SK-N-SH (cell line): ENCODE results near the gene CNOT4. TPM values are rescaled to one million over a fixed set of nuclear protein-coding genes. Genes with fewer than 3 reads are reported as not detected.
A peak's percentile ranks its signal among the peaks of the same experiment; 100 is the strongest.

Source experiments
- CTCF ChIA-PET: fragments of 300-600, 350-600 bp; formaldehyde crosslinking; extraction: SDS; loops from one replicate; lab custom pipeline; 2021; lab: Yijun Ruan, JAX
- POLR2A ChIA-PET: fragments of 350-600 bp; sonication (Branson Sonifier 250); formaldehyde crosslinking; extraction: SDS; loops from one replicate; lab custom pipeline; 2020; ENCODE audit warnings: antibody characterized with exemption, inconsistent platforms; lab: Yijun Ruan, JAX
- DNase-seq: peaks from one replicate; pipeline ENCODE4 v3.0.0; 2012
- H2AFZ ChIP-seq: fragments of 200-600 bp; sonication (generic); 2 replicates; pipeline ENCODE4 v1.8.1; 2016; ENCODE audit warnings: antibody characterized with exemption, mild to moderate bottlenecking, low read depth
- H3F3A ChIP-seq: fragments of 200-600 bp; sonication (generic); replicated peaks from 2 replicates; pipeline ENCODE3; 2016; ENCODE audit warnings: antibody characterized with exemption, mild to moderate bottlenecking; ENCODE audit not compliant: insufficient read depth
- H3K27ac ChIP-seq, 2 experiments: fragments of 200-500 bp in 1 of 2; fragments of 200-600 bp in 1 of 2; sonication (Bioruptor generic) in 1 of 2; sonication (generic), shearing (Covaris generic) in 1 of 2; 2 replicates each; pipeline versions ENCODE4 v1.5.1 to v1.6.1; 2014 to 2016; ENCODE audit warnings: low read depth in 2 of 2, inconsistent platforms in 1 of 2, low read length in 1 of 2, mild to moderate bottlenecking in 1 of 2, mixed read lengths in 1 of 2
- H3K27me3 ChIP-seq: fragments of 200-600 bp; sonication (generic), shearing (Covaris generic); 2 replicates; pipeline ENCODE4 v1.6.1; 2016; ENCODE audit warnings: mixed run types; ENCODE audit not compliant: insufficient read depth
- H3K36me3 ChIP-seq, 2 experiments: fragments of 200-500 bp in 1 of 2; fragments of 200-600 bp in 1 of 2; sonication (Bioruptor generic) in 1 of 2; sonication (generic) in 1 of 2; replicated peaks in 1 of 2; 2 replicates each; pipeline versions ENCODE3 to v1.5.1; 2014 to 2016; ENCODE audit warnings: low read length in 1 of 2, mild to moderate bottlenecking in 1 of 2; ENCODE audit not compliant: insufficient read depth in 2 of 2, control insufficient read depth in 1 of 2
- H3K4me1 ChIP-seq, 2 experiments: fragments of 200-500 bp in 1 of 2; fragments of 200-600 bp in 1 of 2; sonication (Bioruptor generic) in 1 of 2; sonication (generic), shearing (Covaris generic) in 1 of 2; 2 replicates each; pipeline versions ENCODE4 v1.5.1 to v1.6.1; 2014 to 2016; ENCODE audit warnings: low read depth in 1 of 2, low read length in 1 of 2, mixed run types in 1 of 2; ENCODE audit not compliant: insufficient read depth in 2 of 2, control insufficient read depth in 1 of 2
- H3K4me2 ChIP-seq: fragments of 200-600 bp; sonication (generic), shearing (Covaris generic); 2 replicates; pipeline ENCODE4 v1.6.1; 2017; ENCODE audit warnings: mixed run types
- H3K4me3 ChIP-seq, 2 experiments: fragments of 200-500 bp in 1 of 2; fragments of 200-600 bp in 1 of 2; sonication (Bioruptor generic) in 1 of 2; sonication (generic), shearing (Covaris generic) in 1 of 2; 2 replicates each; pipeline versions ENCODE4 v1.5.1 to v1.8.1; 2014 to 2016; ENCODE audit warnings: low read depth in 2 of 2, inconsistent platforms in 1 of 2, low read length in 1 of 2, mild to moderate bottlenecking in 1 of 2, mixed read lengths in 1 of 2, moderate library complexity in 1 of 2
- H3K79me2 ChIP-seq: fragments of 200-600 bp; sonication (generic); 2 replicates; pipeline ENCODE4 v1.8.1; 2017; ENCODE audit warnings: mild to moderate bottlenecking; ENCODE audit not compliant: insufficient read depth
- H3K9ac ChIP-seq: fragments of 200-600 bp; sonication (generic); 2 replicates; pipeline ENCODE4 v1.6.1; 2017; ENCODE audit warnings: mixed run types
- H3K9me2 ChIP-seq: fragments of 200-600 bp; sonication (generic); 2 replicates; pipeline ENCODE4 v1.6.1; 2017; ENCODE audit warnings: mixed run types
- H3K9me3 ChIP-seq: fragments of 200-600 bp; sonication (generic); 2 replicates; pipeline ENCODE4 v1.6.1; 2017; ENCODE audit warnings: mixed run types, mild to moderate bottlenecking, moderate library complexity
- H4K20me1 ChIP-seq: fragments of 200-600 bp; sonication (generic); 2 replicates; pipeline ENCODE4 v1.6.1; 2017; ENCODE audit warnings: mild to moderate bottlenecking, mixed run types; ENCODE audit not compliant: insufficient read depth
- CTCF ChIP-seq: fragments of 200-600 bp; sonication (generic); IDR thresholded peaks from 2 replicates; pipeline ENCODE4 v1.6.1; 2017; ENCODE audit warnings: antibody characterized with exemption, mild to moderate bottlenecking, moderate library complexity
- MXI1 ChIP-seq: IDR thresholded peaks from 2 replicates; pipeline ENCODE4 v1.6.1; 2012; ENCODE audit warnings: mild to moderate bottlenecking, low read depth, low read length, improper control_type of control experiment
- NFIC ChIP-seq: IDR thresholded peaks from 2 replicates; pipeline ENCODE4 v1.4.0; 2012; ENCODE audit warnings: borderline replicate concordance
- POLR2AphosphoS5 ChIP-seq: IDR thresholded peaks from 2 replicates; pipeline ENCODE4 v1.6.1; 2012; ENCODE audit warnings: low read depth, low read length
- RAD21 ChIP-seq: IDR thresholded peaks from 2 replicates; pipeline ENCODE4 v1.6.1; 2012; ENCODE audit warnings: mild to moderate bottlenecking, low read length
- RXRA ChIP-seq: IDR thresholded peaks from 2 replicates; pipeline ENCODE4 v1.4.0; 2012; ENCODE audit warnings: low read depth, mild to moderate bottlenecking, borderline replicate concordance
- SMC3 ChIP-seq: IDR thresholded peaks from 2 replicates; pipeline ENCODE4 v1.6.1; 2012; ENCODE audit warnings: low read depth, low read length, improper control_type of control experiment
- WGBS: methylation state at CpG from one replicate; pipeline ENCODE4 v1.1.6; 2017; ENCODE audit warnings: low lambda C conversion rate; 5-methylcytosine and 5-hydroxymethylcytosine counted together
- polyA plus RNA-seq, 3 experiments: library from polyadenylated mRNA; depleted of rRNA; stranded (reverse); fragments of >200 nt; gene quantifications; 2 replicates each; pipeline ENCODE4 v1.2.3, GENCODE V29; 2012
- TF ChIP-seq, protein P1 (sequence below): IDR thresholded peaks from 2 replicates; pipeline ENCODE4 v1.4.0; 2012; ENCODE audit warnings: low read depth, borderline replicate concordance
- TF ChIP-seq, protein P2 (sequence below): IDR thresholded peaks from 2 replicates; pipeline ENCODE4 v1.4.0; 2012; ENCODE audit warnings: low read depth, borderline replicate concordance

Gene CNOT4
- polyA plus RNA-seq, 1 of the 3 experiments (the other 2 are of a cell fraction) = 8.0 TPM

DNA sequence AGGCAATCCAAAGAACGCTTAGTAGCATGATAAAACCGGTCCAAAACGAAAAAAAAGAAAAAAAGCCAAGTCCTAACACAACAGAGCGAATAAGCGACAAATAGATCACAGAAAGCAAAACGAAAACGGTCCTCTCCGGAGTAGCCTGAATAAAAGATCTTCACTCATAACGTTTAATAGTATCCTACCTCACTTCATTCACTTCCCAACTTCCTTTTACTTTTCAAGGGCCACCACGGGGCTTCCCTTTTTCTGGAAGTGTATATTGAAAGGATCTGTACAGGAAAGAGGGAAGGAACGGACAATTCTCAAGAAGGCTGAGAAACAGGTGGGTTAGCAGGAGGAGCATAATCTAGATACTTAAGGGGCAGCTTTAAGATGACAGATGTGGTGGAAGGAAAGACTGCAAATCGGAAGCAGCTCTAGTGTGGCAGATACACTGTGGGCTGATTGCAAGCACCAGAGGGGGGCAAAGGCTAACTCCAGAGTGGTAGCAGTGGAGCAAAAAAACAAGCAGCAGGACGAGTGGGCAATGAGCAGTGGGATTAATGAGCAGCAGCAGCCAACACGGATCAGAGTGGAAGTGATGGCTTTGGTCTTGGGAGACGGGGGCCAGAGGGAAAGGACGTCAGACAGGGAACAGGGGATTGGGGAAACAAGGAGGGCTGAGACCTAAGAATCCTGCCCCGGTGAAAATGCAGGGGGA is 866 bp downstream of the CNOT4 start:
- peaks cover 24% of the 10 kb centered on the region for H4K20me1 ChIP-seq
- POLR2A ChIA-PET = interaction anchor here (0.5 to 0.6 kb wide), 2 partner anchors 14 to 49 kb away, joined by 3 read pairs; partner anchors contain the start of gene NUP205
- DNase-seq = peak; percentile 58
- no peaks in the 10 kb centered on the region for H3K9me2 ChIP-seq
- H3K4me3 ChIP-seq = peak overlapping the region; percentile 58 to 87
- CTCF ChIA-PET = interaction anchor here (1.0 to 2.6 kb wide), 4 partner anchors 8 to 255 kb away, joined by 3 to 12 read pairs (median 7); no protein-coding TSS in a partner anchor
- TF ChIP-seq, protein P1, sequence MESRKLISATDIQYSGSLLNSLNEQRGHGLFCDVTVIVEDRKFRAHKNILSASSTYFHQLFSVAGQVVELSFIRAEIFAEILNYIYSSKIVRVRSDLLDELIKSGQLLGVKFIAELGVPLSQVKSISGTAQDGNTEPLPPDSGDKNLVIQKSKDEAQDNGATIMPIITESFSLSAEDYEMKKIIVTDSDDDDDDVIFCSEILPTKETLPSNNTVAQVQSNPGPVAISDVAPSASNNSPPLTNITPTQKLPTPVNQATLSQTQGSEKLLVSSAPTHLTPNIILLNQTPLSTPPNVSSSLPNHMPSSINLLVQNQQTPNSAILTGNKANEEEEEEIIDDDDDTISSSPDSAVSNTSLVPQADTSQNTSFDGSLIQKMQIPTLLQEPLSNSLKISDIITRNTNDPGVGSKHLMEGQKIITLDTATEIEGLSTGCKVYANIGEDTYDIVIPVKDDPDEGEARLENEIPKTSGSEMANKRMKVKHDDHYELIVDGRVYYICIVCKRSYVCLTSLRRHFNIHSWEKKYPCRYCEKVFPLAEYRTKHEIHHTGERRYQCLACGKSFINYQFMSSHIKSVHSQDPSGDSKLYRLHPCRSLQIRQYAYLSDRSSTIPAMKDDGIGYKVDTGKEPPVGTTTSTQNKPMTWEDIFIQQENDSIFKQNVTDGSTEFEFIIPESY = no peak
- TF ChIP-seq MXI1 (0 out of 2 replicates have a peak, but pooled peaks have one; percentile 27), RXRA (no peak), RAD21 (0 out of 2 replicates have a peak, but pooled peaks have one; percentile 14)
- WGBS = 1% methylated on average over 17 of the region's 17 CpGs
- H2AFZ ChIP-seq = peak overlapping the region; percentile 79
- no peaks in the 10 kb centered on the region for H3F3A ChIP-seq
- H3K79me2 ChIP-seq = peaks cover 53% of the 10 kb centered on the region
- H3K36me3 ChIP-seq = peaks cover 0 to 4% of the 10 kb centered on the region in 2 experiments
- no peaks in the 10 kb centered on the region for H3K27me3 ChIP-seq
- H3K9ac ChIP-seq = peak overlapping the region; percentile 93
- H3K9me3 ChIP-seq = no peaks in the 10 kb centered on the region
- peak overlapping the region; percentile 72 for H3K4me2 ChIP-seq
- H3K27ac ChIP-seq = peak overlapping the region; percentile 90 to 92
- peaks cover 9 to 17% of the 10 kb centered on the region in 2 experiments; a peak in 3 of 4 replicates for H3K4me1 ChIP-seq

DNA sequence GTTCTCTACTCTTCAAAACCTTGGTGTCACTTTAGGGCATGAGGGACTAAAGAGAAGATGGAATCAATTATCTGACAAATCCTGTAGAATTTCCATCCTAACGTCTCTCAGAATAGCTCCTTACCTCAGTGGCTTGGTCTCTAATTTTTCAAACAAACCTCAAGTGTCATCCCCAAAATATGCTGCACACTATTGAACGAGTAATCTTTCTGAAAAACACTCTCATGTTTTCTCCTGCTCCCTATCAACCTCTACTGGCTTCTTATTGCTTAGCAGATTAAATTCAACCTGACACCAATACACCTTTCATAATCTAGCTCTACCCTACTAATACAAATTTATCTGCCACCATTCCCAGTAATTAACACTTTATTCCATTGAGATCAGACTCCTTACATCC is 8.5 kb downstream of the CNOT4 start:
- no peak for DNase-seq
- Histone ChIP-seq H3K9me2 (no peaks in the 10 kb centered on the region), H3K79me2 (peaks cover 98% of the 10 kb centered on the region), H3K9ac (no peak overlapping the region), H3K4me1 (no peaks in the 10 kb centered on the region; a peak in 2 of 4 replicates), H3K4me2 (no peak overlapping the region), H4K20me1 (peaks cover 70% of the 10 kb centered on the region), H3K27ac (no peak overlapping the region), H3K4me3 (no peak overlapping the region), H3K36me3 (peaks cover 0 to 4% of the 10 kb centered on the region in 2 experiments), H2AFZ (no peak overlapping the region), H3F3A (no peaks in the 10 kb centered on the region), H3K9me3 (no peaks in the 10 kb centered on the region), H3K27me3 (no peaks in the 10 kb centered on the region)
- TF ChIP-seq RAD21 (peak; percentile 8; the same call in 1 of the 2 replicates), POLR2AphosphoS5 (no peak), MXI1 (no peak), CTCF (peak; percentile 39), RXRA (no peak), SMC3 (peak; percentile 21), NFIC (no peak)
- TF ChIP-seq, protein P2, sequence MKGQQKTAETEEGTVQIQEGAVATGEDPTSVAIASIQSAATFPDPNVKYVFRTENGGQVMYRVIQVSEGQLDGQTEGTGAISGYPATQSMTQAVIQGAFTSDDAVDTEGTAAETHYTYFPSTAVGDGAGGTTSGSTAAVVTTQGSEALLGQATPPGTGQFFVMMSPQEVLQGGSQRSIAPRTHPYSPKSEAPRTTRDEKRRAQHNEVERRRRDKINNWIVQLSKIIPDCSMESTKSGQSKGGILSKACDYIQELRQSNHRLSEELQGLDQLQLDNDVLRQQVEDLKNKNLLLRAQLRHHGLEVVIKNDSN = no peak
- CTCF ChIA-PET = interaction anchor here (1.1 to 2.7 kb wide), 6 partner anchors 9 to 226 kb away, joined by 3 to 11 read pairs (median 3); partner anchors contain the start of gene CNOT4
- POLR2A ChIA-PET = no interaction called here
- WGBS = 75% methylated on average over 2 of the region's 2 CpGs
